CD4-positive, alpha-beta T cell treated with Interleukin-21 for 1 hour (primary cell): ENCODE data around the gene ZNF548.
A peak's percentile ranks its signal among the peaks of the same experiment; 100 is the strongest.

Experiments used
- DNase-seq: peaks from one replicate; pipeline ENCODE4 v3.0.0-alpha.2; 2020

ZNF548 gene

DNA sequence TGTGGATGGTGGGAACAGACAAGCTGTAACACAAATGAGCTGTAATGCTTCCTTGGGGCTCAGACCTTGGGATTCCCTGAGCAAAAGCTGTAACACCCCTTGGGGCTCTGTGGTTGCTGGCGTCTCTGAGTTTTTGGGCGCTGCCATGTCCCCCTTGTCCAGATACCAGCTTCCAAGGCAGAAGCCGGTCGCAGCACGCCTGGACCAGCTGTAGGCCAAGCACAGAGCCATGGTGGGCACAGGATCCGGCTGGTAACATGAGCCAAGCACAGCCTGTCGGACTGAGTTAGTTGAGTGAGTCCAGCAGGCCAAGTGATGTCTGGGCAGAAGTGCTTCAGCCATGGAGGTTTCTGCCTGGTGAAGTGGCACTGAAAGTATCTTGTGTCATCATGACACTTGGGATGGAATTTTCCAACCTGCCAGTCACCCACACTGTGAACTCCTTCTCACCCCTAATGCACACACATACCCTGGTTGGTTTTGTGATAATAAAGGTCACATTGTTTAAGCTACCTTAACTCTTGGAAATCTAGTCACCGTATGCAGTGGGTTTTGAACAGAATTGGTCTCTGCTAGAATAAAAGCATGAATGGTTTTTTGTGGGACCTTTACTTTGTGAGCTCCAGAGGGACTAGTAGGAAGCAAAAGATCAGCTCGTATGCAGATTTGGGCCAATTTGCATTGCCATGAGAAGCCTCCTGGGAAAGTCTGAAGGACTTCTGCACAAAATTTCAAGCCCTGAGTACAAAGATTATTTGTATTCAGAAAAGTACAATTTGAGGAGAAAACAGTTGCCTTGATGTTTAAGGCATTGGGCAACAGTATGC, 14.3 kb downstream of the ZNF548 start:
- no peak for DNase-seq

DNA sequence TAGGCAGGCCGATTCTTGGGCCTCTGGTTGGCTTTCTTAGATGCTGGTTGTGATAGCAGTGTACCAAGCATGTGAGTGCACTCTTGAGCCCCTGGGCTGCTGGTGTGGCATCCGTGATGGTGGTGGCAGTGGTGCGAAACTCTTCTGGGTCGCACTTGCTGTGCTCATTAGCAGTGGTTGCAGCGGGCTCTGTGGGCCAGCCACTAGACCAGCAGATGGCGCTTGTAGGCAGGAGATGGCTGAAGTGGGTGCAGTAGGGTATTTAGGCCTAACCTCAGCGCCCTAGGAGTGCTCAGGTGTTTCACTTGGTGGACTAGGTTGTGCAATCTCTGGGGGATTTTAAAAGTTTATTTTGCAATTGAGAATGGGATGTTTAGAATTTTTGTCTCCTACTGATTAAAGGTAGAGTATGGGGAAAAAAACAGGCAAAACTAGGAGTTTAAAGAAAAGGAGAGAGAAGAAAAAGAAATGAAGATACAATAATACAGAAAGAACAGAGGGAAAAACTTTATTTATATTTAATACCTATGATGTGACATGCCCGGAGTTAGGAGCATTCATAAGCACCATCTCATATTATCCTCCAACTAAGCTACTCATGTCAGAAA, 17.0 kb downstream of the ZNF548 start:
- DNase-seq: peak; percentile 79

DNA sequence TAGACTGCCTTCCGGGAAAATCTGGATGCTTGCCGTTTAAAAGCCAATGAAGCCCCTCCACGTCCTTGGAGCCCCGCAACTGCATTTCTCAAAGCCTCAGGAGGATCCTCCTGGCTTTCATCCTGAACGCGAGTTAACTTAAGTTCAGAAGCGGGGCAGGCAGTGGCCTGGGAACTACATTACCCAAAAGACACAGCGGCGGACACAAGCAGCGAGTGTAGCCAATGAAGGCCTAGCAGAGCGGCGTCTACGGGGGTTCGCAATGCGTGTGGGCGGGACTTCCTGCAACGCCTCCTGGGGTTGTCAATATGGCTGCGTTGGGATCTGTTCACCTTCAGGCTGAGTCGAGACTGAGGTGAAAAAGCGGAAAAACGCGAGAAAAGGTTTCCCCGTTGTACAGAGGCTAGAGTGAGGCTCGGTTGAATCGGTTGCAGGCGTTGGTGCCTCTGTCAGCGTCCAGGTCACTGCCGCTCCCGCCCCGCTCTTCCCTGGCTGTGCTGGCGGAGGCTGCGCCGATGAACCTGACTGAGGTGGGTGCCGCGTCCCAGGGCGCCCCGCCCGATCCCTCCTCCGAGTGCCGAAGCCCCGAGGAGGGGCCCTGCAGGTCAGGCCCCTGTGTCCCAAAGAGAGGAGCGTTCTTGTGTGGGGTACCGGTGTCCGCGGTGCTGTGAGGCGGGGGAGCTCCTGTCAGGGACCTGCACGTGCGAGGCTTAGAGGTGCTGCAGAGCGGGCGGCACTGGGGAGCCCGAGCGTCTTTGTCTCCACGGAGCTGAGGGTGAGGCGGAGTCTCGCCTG, 21.4 kb downstream of the ZNF548 start, which contains the start of gene ZNF17:
ZNF17 (plus strand) TSS at position 285 of the 795 bp plus-strand sequence. CDS start 2,455 bp downstream, outside the sequence.
- DNase-seq: peak; percentile 93

DNA sequence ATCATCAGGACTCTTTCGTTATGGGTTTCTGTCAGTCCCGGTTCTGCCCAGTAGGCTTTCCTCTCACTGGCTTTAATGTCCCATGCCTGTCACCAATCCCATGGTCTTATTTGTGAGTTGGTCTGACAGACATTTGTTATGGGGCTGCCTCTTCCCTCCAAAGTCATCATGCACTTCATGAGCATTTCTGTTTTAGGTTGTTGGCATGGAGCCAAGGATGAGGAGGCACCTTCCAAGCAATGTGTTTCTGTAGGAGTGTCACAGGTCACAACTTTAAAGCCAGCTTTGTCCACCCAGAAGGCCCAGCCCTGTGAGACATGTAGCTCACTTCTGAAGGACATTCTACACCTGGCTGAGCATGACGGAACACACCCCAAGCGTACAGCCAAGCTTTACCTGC, 29.8 kb downstream of the ZNF548 start:
- DNase-seq: no peak

DNA sequence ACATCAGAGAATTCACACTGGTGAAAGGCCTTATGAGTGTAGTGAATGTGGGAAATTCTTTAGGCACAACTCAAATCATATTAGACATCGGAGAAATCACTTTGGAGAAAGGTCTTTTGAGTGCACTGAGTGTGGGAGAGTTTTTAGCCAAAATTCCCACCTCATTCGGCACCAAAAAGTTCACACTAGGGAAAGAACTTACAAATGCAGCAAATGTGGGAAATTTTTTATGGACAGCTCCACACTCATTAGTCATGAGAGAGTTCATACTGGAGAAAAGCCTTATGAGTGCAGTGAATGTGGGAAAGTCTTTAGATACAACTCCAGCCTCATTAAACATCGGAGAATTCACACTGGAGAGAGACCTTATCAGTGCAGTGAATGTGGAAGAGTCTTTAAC, 31.4 kb downstream of the ZNF548 start:
- DNase-seq: no peak

DNA sequence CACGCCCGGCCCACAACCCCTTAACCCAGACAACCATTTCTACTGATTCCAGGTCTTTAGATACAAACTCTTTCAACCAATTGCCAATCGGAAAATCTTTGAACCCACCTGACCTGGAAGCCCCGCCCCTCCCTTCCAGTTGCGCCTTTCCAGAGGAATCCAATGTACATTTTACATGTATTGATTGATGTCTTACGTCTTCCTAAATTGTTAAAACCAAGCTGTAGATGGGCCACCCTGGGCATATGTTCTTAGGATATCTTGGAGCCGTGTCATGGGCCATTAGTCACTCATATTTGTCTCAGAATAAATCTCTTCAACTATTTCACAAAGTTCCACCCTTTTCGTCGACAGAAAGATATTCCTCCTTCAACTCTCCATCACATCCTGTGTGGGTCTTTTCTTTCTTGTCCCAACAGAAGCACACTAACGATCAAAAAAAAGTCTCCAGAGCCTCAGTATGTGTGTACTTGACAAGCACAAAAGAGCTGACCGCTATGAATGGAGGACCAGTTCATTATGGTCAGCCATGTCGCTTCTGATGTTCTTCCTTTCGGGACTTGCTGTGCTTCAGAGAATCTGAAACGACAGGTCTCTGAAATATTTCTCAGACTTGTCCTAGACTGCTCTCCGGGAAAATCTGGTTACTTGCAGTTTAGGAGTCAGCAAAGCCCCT, 44.9 kb downstream of the ZNF548 start:
- DNase-seq: no peak

DNA sequence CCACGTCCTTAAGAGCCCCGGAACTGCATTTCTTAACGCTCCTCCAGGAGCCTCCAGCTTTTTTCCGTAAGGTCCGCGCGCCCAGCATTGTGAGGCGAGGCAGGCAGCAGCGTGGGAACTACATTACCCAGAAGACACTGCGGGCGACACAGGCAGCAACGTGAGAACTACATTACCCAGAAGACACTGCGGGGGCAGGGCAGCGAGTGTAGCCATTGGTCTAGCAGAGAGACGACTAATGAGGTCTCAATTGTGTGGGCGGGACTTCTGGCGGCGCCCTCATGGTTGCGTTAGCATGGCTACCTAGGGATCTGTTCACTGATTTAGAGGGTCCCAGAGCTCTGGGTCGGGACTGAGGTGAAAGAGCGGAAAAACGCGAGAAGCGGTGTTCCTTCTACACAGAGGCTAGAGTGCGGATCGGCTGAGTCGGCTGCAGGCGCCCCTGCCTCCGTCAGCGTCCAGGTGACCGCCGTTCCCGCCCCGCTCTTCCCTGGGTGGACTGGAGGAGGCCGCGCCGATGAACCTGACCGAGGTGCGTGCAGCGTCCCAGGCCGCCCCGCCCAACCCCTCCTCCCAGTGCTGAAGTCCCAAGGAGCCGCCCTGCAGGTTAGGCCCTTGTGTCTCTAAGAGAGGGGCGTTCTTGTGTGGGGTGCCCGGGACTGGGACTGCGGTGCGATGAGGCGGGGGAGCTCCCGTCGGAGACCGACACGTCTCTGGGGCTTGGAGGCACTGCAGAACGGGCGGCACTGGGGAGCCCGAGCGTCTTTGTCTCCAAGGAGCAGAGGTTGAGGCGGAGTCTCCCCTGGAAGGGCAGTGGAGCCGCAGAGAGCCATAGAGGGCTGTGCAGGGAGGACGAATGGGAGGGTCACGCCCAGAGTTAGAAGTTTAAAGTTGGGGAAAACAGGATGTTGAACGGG, 45.7 kb downstream of the ZNF548 start, which contains the start of gene ZNF749:
ZNF749 (plus strand) TSS at position 264 of the 917 bp plus-strand sequence; CDS start at position 518, 254 bp downstream.
- peak; percentile 99 for DNase-seq

DNA sequence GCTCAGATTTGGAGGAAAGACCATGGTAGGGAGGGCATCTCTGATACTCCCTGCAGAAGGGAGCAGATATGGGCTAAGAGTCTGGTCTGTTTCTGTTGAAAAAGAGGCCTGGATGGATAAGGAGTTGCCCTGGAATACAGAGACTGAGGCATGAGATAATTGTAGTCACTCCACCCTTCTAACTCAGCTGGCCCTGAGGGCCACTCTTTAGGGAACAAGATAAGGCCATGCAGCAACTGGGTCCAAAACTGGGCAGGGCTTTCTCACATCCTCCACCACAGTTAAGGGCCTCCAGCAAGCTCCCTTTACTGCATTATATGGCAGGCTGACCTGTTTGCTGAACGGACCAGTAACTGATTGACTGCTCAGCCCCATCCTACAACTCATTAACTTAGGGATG, 46.8 kb downstream of the ZNF548 start:
- no peak for DNase-seq

DNA sequence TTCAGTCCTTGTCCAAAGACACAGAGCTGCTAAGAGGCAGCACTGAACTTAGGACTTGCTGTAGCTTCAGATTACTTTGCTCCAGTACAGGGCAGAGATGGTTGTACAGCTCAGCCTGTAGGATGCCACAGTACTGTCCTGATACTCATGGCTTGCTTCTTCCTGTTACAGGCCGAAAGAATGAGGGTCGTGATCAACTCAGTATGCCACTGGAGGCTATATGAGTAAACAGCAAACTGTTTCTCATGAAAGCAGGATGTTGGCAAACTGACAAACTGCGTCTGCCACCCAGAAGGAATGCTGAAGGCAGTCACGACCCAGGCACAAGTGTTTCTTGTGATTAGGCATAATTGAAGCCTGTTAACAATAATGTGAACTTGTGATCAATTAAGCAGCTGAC, 48.3 kb downstream of the ZNF548 start:
- no peak for DNase-seq

DNA sequence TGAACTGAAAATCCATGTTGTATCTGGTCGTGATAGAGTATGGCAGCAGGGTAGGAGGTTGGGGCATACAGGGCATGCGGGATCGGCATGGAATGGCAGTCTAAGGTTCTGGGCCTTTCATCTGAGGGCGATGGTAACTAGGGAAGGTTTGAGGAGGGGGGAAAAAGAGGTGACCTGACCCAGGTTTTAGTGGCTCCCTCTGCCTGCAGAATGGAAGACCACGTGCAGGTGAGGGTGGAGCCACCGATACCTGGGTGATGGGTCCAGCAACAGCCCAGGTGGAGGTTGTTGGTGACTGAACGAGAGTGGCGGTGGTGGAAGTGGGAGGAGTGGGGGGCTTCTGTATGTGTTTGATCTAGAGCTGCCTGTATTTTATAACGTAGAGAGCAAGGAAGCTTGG, 49.3 kb downstream of the ZNF548 start:
- DNase-seq: no peak

DNA sequence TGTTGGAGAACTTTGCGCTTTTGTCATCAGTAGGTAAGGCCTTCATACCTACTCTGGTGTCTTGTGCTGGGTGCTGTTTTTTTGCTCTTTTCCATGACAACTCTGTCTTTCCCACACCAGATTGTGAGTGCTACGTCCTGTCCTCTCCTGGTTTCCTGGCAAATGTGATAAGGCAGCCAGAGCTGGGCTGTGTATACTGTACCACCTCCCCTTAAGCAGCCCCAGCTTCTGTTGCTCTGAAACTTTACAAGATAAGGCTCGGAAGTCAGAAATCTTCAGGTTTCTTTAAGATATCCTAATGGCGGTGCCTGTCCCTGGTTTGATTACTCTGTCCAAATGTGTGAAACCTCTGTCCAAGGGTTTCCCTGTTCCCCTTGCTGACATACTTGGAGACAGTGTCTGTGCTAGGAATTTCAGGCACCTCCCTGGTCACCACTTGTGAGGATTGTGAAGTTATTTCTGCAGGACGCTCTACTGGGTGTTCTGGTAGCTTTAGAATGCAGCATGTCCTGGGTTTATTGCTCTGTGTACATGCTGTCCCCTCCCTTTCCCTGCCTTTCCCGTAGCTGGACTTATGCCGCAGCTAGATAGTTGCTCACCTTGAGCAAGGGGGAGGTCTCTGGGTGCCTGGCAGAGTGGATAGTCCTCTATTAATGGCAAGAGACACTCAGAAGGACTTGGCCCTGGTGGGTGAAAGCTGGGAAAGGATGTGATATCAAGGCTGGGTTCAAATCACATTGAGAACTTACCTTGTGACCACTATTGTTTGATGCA, 52.5 kb downstream of the ZNF548 start:
- DNase-seq: no peak

DNA sequence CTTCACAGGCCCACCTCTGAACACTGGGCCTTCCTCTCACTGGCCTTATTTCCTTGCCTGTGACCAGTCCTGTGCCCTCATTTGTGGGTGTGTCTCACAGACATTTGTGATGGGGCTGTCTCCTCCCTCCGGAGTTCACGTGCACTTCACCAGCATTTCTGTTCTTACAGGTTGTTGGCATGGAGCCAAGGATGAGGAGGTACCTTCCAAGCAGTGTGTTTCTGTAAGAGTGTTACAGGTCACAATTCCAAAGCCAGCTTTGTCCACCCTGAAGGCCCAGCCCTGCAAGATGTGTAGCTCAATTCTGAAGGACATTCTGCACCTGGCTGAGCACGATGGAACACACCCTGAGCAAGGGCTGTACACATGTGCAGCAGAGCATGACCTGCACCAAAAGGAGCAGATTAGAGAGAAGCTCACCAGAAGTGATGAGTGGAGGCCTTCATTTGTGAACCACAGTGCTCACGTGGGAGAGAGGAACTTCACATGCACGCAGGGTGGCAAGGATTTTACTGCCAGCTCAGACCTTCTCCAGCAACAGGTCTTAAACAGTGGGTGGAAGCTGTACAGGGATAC, 53.6 kb downstream of the ZNF548 start:
- no peak for DNase-seq

DNA sequence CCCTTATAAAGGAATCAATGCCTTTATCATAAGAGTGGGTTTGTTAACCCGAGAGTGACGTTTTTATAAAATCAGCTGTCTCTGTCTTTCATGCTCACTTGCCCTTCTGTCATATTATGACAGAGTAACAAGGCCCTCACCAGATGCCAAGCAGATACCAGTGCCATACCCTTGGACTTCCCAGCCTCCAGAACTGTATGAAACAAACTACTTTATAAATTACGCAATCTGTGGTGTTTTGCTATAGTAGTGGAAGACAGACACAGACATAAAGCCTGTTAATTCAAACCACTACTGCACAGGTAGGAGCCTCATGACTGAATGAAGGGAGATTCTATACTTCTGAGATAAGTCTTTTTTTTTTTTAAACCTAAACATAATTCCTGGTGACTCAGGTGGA, 62.7 kb downstream of the ZNF548 start:
- no peak for DNase-seq
